Muscle of back (tissue), 11 donors: ENCODE results near the gene FOXP1. TPM values are rescaled to one million over a fixed set of nuclear protein-coding genes. Genes with fewer than 3 reads are reported as not detected.
A peak's percentile ranks its signal among the peaks of the same experiment; 100 is the strongest.
"Not testable (repeated sequence)": the region's sequence is repeated elsewhere in the genome, so short reads cannot be mapped to it uniquely, and the experiment has no call there.

ENCODE experiments used
- DNase-seq, 3 donors: peaks; one replicate each; pipeline versions ENCODE4 v3.0.0 to v3.0.0-alpha.2; 2013
- polyA plus RNA-seq, 10 donors: library from polyadenylated mRNA; unstranded; fragments of 120-200 nt; gene quantifications; one replicate each; pipeline ENCODE4 v1.2.1, GENCODE V29; 2013; ENCODE audit not compliant: insufficient read length in 10 of 10

The FOXP1 gene
- polyA plus RNA-seq, 10 donors, result 17.1 to 26.3 (median 20.8) TPM

DNA sequence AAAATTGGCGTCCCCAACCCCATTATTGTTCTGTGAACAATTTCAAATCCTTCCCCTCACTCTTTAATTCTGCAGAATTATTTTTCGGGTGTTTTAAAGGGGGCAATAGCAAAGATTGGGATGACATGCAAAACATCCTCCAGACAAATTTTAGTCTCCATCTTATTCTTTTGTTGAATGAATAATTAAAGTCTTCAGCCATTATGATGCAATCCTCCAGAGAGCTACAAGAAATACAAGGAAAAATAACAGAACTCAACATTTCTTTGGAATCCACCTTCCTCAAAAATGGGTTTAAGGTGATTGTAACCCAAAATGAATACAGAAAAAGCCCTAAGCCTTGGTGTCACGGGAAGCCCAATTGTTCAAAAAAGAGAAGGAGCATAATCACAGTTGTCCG, 49.9 kb downstream of the FOXP1 start:
- no peak for DNase-seq

DNA sequence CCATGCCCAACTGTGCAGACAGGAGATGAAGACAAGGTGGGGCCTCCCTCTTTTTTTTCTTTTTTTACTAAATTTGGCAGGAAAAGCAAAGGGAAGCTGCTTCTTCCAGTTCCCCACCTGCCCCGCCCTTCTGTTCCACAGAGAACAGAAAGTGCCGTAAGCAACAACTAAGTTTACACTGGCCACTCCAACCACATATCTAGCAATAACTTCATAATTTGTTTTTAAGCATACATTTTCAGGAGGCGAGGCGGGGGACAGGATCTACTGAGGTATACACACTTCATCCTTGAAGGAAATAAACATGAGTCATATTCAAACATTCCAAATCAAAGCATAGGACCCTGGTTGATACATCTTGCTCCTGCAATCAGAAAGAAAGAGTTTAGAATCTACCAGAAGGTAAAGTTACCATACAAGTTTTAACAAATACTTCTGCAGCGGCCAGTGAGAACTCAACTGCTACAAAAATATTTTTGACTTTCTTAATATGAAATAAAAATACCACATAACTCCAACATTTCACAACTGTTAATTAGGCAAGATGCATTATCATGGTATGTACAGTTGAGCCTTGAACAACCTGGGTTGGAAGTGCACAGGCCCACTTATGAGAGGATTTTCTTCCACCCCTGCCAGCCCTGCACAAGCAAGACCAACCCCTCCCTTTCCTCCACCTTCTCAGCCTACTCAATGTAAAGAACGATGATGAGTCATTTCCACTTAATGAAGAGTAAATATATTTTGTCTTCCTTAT, 50.7 kb downstream of the FOXP1 start:
- DNase-seq, result no peak

DNA sequence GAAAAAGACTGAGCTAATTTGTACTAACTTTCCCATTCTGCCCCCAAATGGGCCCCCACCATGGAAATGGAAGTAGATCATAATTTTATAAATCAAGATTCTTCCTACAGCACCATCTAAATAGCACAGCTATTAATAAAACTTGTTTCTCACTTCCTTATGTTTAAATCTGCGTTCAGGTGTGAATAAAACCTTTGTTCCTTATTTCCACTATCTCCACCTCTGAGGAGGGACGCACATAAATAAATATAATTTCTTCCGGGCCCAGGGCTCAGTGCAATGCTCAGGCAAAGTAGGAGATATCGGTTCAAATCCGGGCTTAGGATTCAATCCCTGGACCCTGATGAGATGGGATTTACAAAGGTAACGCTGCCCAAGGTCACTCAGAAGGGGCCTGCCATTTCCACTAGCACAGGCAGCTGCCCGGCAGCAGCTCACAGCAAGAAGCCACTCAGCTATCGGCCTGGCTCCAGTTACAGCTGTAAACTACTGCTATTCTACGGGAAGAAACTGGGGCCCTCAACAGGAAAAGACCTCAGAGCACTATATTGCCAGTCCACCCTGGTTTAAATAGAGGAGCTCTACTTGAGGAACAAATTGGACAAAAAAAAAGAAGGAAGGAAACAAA, 52.5 kb downstream of the FOXP1 start:
- DNase-seq, result no peak

DNA sequence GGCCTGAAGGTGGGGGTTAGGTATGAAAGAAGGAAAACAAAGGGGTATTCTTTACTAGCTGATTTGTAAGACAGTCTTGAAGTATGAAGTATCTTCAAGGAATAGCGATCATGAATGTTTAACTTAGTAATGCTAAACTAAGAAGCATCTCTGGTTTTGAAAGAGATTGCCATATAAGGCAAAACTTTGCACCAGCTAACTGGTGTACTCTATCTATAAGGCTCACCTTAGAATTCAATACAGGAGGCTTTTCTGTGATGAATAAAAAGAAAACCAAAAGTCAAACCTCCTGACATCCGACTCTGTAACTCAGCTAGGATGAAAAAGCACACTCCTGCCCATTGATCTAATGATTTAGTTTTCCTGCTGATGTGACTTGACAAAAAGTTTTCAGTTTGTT, 54.7 kb downstream of the FOXP1 start:
- DNase-seq, result no peak

DNA sequence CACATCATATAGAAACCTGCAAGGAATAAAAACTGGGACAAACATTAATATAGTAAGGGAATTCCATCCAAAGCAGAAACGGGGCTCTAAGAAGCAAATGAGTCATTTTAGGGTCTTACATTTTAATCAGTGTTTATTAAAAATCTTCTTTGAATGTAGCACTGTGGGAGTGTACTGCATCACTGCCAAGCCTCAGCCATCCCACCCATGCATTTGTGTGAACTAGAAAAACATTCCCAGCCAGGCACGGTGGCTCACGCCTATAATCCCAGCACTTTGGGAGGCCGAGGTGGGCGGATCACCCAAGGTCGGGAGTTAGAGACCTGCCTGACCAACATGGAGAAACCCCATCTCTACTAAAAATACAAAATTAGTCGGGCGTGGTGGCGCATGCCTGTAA, 57.1 kb downstream of the FOXP1 start:
- not testable (repeated sequence) for DNase-seq

DNA sequence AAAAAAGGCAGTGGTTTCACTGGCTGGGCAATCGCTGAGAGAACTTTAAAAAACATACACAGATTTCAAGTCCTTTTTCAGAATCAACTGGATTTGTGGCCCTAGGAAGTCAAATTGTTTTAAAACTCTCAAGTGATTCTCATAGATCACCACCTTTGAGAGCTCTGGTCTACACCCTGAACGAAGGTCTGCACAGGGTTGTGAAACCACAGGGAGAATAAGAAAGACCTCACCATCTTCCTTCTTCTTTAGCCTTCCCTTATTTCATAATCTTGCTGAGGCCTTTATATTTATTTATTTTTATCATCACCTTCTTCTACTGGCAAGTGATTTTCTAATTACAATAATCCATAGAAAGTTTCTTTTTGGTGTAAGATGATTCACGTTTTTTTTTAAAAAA, 58.1 kb downstream of the FOXP1 start:
- no peak for DNase-seq

DNA sequence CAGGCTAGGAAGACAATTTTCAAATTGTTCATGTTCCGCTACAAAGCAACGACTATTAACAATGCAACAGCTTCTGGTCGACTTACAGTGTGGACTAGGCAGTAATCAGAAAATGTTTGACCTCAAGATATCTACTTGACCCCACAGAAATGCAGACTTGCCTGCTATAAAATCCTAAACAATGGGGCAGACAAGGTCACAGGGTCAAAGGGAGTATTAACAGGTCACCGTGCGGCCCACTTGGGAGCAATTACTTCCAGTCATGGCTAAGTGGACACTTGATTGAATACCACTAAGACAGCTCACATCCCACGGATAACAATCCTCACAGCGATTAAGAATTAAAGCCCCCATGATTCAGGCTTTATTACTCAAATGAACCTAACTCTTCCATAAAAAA, 58.9 kb downstream of the FOXP1 start:
- DNase-seq, result no peak

DNA sequence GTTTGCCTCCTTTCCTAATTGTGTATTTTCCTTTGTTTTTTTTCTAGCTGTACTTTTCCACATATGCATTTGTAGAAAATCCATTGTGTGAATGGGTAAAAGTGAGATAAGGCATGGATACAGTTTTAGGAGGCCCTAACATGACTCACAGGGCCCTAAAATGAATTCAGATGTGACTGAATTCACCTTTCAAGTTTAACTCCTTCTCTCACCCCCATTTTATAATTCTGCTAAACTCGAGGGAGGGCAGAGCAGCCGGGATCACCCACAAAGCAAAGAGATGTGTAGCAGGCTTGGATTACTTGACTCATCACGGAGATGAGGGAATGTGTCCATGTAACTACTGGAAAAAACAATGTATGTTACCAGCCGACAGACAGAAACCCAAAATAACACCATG, 59.9 kb downstream of the FOXP1 start:
- DNase-seq, result no peak

DNA sequence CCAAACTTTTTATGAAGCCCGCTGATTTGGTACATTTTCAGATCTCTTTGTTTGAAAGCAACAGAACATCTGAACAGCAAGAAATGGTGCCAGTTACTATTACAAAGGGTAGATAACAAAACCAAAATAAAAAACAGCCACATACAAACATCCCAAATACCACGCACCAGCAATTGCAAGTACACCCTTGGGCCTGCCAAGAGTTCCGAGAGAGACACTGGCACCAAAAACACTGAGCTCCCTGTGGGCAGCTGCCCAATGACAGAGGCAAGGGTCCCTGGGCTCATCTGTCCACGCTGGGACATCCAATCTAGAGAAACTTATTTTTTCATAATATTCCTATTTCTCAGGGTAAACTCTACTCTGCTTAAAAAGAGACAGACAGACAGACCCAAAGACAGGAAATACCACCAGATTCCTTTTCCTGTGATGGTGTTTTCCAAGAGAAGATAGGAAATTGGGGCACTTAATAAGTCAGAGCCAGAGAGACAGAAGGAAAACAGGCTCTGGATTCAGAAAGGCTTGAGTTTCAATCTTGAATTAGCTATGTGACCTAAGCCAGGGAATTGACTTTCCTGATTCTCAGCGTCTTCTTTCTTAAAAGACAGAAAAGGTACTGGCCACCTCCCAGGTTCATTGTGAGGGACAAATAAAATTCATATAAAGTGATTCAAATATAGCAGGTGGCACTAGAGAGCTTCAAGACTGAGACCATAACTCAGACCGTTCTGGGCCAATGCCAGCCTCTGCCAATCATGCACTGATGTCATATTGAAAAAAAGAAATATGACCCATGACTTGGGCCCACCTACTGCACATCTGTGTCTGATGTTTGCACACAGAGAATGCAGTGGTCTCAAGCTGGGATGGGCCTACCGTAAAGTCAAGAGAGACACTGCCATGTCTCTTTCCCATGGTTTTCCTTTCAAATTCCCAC, 61.3 kb downstream of the FOXP1 start:
- no peak for DNase-seq

DNA sequence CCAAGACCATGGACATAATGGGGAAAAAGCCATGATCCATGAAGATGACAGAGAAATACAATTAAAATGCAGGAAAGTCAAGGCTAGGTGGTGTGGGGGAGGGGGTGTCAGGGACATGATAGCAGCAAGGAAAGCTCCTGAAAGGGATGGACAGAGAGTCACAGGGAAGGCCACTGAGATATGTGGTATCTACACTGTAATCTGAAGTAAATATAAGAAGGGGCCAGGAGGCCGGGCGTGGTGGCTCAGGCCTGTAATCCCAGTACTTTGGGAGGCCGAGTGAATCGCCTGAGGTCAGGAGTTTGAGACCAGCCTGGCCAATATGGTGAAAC, 62.5 kb downstream of the FOXP1 start:
- no peak for DNase-seq

DNA sequence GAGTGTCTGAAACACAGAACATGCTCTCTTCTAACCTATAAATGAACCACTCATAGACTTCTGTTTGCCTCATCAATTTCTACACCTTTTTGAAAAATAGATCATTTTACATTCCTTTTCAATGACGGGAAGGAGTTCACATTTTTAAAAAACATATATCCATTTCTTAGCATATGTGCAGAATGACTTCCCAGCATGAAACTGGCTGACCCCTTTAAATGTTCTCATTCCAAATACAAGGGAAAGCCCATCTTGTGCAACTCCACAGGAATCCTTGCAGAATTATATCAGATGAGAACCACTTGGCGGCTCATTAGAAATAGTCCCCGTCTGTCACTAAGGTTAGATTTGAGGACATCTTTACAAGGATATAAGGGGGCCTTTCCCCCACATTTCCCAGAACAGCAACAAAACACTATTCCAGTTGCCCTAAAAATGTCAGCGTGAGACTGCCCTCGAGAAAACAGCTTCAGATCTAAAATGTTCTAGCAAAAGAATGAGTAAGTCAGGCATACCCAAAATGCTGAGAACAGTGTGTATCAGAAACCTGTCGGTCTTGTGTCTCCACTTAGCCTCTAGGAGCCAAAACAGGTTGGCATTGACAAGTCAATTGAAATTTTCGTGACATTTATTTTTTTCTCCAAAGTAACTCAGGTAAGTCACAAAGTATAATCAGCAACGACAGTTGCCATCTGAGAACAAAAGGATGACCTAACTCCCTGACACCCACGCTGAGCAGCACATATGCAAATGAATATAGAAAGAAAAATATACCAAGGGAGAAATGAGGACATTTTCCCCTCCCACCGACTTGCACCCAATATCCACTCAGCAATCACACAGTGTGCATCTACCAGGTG, 63.1 kb downstream of the FOXP1 start:
- DNase-seq, result peak; percentile 46 to 68 (median 64)

DNA sequence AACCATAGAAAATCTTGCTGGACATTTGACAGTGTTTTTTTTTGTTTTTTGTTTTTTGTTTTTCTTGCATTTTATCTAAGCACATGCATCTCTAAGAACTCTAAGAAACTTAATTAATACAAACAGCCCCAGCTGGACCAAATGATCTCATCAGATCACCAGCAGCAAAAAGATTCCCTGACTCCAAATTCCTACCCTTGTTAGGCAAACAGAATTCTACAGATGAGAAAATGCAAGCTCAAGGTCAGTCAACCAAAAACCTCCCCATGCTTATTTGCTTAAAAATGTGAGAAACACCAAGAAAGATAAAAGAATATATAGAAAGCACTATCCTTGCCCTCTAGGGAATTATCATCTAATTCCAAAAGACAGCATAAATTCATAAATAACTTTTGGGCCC, 65.4 kb downstream of the FOXP1 start:
- DNase-seq, result no peak

DNA sequence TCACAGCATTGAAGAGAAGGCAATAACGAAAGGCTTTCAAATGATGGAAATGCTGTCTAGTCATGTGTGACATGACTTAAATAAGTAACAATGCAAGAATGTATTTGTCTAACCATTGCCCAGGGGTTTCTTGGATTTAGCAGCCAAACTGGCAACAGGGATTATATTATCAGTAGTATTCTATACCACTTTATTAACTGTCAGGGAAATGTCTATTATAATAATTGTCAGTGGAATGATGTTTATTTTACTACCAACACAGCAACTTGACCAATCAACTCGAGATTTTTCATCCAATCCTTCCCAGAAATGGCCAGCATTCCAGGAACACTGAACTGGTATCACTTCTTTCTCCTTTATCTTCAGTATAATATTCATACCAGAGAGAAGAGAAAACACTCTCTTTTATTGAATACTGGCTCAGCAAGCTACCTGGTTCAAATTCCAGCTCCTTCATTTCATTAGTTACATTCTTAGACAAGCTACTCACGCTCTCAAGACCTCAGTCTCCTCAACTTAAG, 66.2 kb downstream of the FOXP1 start:
- no peak for DNase-seq

DNA sequence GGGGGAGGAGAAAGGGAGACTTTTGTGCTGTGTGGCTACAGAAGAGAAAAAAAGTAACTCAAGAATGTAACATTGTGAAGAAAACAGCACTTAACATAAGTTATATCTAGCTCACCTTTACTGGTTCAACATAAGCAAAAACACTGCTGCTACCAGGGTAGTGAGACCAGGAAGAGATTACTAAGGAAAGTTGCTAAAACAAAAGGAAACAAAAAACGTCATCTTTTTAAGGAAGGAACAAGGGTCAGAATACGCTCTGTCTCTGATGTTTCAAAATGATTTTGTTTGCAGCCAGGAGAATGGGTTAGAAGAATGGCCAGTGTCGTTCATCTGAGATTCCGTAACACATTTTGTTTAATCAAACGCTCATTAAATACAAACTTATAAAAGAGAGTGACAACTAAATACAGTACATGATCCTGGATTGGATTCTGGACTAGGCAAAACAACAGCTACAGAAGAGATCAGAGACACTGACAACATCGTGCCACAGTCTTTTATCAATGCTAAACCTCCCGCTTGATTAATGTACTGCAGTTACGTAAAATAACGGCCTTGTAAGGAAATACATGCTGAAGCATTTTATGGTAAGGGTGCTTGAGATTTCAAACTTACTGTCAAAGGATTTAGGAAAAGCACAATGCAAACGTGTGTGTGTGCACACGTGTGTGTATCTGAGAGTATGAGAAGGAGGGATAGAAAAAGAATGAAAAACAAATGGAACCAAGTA, 67.7 kb downstream of the FOXP1 start:
- DNase-seq, result peak in 1 of 3 donors; percentile 27

DNA sequence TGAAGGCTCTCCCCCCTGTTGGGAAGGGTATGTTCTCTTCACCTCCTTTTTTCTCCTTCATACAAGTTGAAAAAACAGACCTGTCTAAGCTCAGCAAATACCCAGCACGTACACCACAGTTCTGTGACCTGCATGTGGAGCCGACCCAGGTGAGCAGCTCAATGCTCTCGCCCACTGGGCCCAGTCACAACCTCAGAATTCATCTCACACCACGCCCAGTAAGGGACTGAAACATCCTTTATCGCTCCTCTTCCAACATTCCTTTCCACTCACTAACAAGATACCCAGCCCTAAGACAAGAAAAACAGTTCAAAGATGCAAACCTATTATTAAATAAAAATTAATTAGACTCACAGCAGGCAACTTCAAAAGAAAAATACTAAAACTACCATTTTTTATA, 68.9 kb downstream of the FOXP1 start:
- no peak for DNase-seq

DNA sequence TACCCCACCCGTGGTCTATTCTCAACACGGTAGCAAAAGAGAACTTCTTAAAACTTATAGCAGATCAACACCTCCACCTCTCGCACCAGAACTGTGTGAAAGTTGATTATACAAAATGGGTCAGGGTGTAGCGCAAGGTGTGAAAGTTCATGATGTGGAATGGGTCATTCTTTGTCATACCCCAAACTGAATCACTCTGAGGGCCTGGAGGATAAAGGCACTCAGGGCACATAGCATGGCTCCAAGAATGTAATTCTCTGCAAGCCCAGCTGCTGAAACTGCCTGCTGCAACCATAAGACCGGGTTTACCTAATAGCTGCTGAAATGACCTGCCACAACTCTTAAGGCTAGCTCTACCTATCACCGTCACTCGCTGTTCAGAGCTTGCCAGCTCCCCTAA, 70.0 kb downstream of the FOXP1 start:
- no peak for DNase-seq

DNA sequence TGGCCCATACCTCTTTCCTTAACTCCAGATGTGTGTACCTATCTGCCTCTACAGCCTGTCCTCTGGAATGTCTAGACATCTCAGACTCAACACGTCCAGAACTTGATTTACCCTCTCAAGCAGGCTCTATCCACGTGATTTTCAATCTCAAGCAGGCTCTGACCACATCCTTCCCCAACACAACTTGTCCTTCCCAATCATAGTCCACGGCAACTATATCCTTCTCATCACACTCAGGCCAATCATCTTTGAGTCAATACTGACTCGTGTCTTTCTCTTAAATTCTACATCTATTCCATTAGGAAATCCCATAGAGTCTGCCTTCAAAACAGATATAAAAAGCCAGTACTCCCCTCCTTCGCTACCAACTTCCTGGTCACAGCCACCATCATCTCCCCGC, 70.4 kb downstream of the FOXP1 start:
- DNase-seq, result no peak

DNA sequence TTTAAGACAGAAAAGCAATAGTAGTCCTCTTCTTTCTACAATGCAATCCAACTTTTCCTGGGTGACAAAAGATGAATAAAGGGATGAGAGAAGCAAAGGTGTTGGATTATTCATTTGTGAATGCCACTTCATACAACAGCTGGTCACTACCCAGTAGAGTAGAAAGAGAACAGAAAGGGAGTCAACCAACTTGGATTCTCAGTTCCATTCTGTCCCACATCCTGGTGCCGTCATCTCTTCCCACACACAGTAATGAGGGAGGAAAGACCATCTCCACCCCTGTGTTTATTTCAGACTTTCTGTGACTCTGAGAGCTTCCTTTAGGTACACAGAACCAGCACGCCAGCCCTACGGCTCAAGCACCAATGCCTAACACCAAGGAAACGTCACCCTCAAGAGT, 71.0 kb downstream of the FOXP1 start:
- no peak for DNase-seq

DNA sequence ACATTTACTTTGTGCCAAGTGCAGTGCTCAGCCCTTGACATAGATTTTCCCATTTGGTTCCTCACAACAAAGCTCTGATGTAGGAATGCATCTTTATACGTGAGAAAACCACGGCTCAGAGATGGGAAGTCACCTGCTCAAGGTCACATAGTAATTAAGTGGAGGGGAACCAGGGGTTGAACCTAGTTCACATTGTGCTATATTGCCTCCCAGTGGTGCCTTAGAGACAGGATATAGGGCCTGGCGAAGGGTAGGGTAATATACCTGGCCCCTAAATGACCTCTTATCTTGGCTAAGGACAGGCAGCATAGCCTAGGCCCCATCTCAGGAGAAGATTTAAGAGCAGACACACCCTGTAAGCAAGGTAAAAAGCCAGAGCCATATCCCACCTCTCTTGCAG, 71.5 kb downstream of the FOXP1 start:
- DNase-seq, result no peak

DNA sequence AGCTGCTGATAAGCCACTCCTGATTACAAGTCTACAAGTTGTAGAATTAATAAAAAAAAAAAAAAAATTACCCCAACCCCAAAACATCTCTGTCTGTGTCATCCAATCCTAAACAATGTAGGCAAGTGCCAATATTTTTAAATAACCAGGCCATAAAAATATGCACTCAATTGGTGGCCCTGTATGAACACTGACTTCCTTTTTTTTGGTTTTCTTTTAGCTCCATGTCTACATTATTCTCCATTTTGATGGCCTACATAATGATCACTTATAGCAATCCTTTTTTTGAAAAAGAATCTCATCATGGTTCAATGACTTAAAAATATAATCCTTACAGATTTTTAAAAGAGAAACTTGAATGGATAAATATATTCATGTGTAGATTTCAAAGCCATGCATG, 72.1 kb downstream of the FOXP1 start:
- DNase-seq, result no peak

DNA sequence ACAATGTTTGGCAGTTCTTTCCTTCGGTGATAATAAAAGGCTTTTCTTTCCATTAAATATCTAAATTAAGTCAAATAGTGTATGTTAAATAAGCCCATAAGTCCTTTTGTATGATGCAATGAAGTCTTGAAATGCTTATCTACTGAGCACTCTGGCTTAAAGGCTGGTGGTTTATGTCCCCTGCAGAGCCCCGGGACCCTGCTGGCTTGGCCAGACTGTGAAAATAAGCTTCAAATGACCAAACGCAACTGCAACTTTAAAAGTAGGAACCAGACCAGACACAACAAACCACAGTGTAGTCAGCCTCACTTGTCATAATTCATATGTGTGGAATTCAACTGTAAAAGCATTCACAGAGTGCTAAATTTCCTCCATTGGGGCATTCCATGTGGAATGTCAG, 72.5 kb downstream of the FOXP1 start:
- peak in 2 of 3 donors; percentile 36 to 96 for DNase-seq
